GM19043 (cell line): Measurements from ENCODE around the gene EIF5.

ENCODE experiments used
- ATAC-seq: cut with Tn5 transposase; IDR thresholded peaks from one replicate; pipeline ENCODE4 v1.9.1; 2021; ENCODE audit warnings: low read depth; ENCODE audit not compliant: unreplicated experiment

The EIF5 gene

GRCh38 chr14:103308717-103309616 lies 25.1 kb upstream of the EIF5 start:
- no peak for ATAC-seq

- ATAC-seq = no peak
Observed at GRCh38 chr14:103310576-103311095, 23.4 kb upstream of the EIF5 start.

GRCh38 chr14:103311171-103311997 lies 22.7 kb upstream of the EIF5 start:
- ATAC-seq = no peak

- no peak for ATAC-seq
Observed at GRCh38 chr14:103312006-103312635, 21.9 kb upstream of the EIF5 start.

- no peak for ATAC-seq
Observed at GRCh38 chr14:103313704-103314103, 20.3 kb upstream of the EIF5 start.

- ATAC-seq = no peak
Observed at GRCh38 chr14:103314496-103315277, 19.4 kb upstream of the EIF5 start.

GRCh38 chr14:103315351-103315911 lies 18.6 kb upstream of the EIF5 start:
- no peak for ATAC-seq

GRCh38 chr14:103315941-103316340 lies 18.1 kb upstream of the EIF5 start:
- no peak for ATAC-seq

- no peak for ATAC-seq
Observed at GRCh38 chr14:103316721-103317121, 17.3 kb upstream of the EIF5 start.

- ATAC-seq = no peak
Observed at GRCh38 chr14:103317251-103317650, 16.8 kb upstream of the EIF5 start.

GRCh38 chr14:103317976-103318580 lies 16.0 kb upstream of the EIF5 start:
- ATAC-seq = no peak

- ATAC-seq = no peak
Observed at GRCh38 chr14:103318750-103319419, 15.2 kb upstream of the EIF5 start.

GRCh38 chr14:103319422-103319821 lies 14.6 kb upstream of the EIF5 start:
- no peak for ATAC-seq

- no peak for ATAC-seq
Observed at GRCh38 chr14:103326078-103326477, 8.0 kb upstream of the EIF5 start.

GRCh38 chr14:103328941-103329340 lies 5.1 kb upstream of the EIF5 start:
- ATAC-seq = no peak

- no peak for ATAC-seq
Observed at GRCh38 chr14:103329401-103330347, 4.4 kb upstream of the EIF5 start.

- ATAC-seq = no peak
Observed at GRCh38 chr14:103330536-103330935, 3.5 kb upstream of the EIF5 start.
